Fibroblast of pulmonary artery (primary cell): ENCODE measurements around the gene DDX23.

Experiments
- DNase-seq: peaks from one replicate; pipeline ENCODE4 v3.0.0-alpha.2; 2010; ENCODE audit warnings: low read depth
- H3K4me3 ChIP-seq: replicated peaks from 2 replicates; pipeline ENCODE4 v1.5.1; 2011; ENCODE audit warnings: low read depth, mild to moderate bottlenecking, control low read depth, low read length, moderate library complexity
- CTCF ChIP-seq: IDR thresholded peaks from 2 replicates; pipeline ENCODE4 v1.5.1; 2011; ENCODE audit warnings: mild to moderate bottlenecking, control low read depth, low read length, inconsistent platforms; ENCODE audit errors: missing control alignments

DDX23 gene

DNA sequence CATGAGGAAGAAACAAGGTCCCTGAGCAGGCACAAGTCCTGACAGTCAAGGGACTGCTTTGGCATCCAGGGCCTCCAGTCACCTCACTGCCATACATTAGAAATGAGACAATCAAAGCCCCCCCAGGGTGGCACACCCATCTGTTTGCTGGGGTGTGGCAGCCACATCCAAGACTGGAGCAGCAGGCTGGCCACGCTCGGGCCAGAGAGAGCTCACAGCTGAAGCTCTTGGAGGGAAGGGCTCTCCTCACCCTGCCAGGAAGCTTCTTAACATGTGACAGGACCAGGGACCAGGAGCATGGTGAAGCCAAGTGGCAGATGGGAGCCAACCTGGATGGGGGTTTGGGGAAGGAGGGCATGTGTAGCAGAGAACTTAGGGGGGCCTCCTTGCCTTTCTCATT, 23.7 kb downstream of the DDX23 start:
- no peak overlapping the region for H3K4me3 ChIP-seq
- no peak for TF ChIP-seq CTCF
- DNase-seq = no peak

DNA sequence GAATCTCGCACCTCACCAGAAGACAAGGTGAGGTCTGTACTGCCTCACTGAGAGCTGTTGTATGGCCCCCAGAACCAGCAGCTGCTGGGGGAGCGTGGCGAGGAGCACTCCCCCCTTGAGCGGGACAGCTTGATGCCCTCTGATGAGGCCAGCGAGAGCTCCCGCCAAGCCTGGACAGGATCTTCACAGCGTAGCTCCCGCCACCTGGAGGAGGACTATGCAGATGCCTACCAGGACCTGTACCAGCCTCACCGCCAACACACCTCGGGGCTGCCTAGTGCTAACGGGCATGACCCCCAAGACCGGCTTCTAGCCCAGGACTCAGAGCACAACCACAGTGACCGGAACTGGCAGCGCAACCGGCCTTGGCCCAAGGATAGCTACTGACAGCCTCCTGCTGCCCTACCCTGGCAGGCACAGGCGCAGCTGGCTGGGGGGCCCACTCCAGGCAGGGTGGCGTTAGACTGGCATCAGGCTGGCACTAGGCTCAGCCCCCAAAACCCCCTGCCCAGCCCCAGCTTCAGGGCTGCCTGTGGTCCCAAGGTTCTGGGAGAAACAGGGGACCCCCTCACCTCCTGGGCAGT, 24.4 kb downstream of the DDX23 start:
- DNase-seq = no peak
- TF ChIP-seq CTCF = no peak
- H3K4me3 ChIP-seq = no peak overlapping the region

DNA sequence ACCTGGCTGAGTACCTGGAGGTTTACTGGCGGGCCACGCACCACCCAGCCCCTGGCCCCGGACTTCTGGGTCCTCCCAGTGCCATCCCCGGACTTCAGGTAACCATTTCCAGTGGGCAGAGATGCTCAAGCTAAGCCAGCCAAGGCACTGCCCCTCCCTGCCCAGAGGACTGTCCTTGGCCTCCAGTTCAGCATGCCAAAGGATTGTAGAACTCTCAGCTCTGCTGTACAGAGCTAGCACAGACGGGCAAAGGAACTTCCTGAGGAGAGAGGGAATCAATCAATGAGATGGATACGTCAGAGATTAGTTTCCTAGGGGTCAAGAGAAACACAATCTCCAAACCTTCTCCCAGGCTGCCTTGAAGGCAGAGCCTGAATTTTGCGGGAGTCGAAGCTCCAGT, 24.9 kb downstream of the DDX23 start:
- DNase-seq = no peak
- H3K4me3 ChIP-seq = no peak overlapping the region
- no peak for TF ChIP-seq CTCF

DNA sequence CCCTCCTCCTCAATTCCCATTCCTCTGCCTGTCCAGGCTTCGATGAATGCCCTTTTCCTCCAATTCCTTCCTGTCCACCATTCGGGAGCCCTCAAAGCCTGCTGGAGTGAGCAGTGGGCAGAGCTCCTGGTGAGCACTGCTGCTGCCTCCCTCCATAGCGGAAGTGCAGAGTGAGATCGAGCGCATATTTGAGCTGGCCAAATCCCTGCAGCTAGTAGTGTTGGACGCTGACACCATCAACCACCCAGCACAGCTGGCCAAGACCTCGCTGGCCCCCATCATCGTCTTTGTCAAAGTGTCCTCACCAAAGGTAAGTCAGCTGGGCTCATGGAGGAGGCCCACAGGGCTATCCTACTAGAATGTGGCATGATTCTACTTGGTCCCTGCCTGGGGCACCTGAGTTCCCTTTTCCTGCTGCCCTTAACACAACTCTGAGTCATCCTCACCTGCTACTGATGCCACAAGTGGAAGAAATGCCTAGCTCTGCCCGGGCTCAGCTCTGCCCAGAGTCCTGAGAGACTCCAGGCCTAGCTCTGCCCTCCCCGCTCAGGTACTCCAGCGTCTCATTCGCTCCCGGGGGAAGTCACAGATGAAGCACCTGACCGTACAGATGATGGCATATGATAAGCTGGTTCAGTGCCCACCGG, 25.6 kb downstream of the DDX23 start:
- TF ChIP-seq CTCF = no peak
- DNase-seq = no peak
- H3K4me3 ChIP-seq = no peak overlapping the region

- H3K4me3 ChIP-seq = no peak overlapping the region
- TF ChIP-seq CTCF = no peak
- DNase-seq = no peak
These were observed 27.1 kb downstream of the DDX23 start for GRCh38 chr12:48824905-48825304.

GRCh38 chr12:48824112-48824511, 27.9 kb downstream of the DDX23 start:
- no peak for DNase-seq
- H3K4me3 ChIP-seq = no peak overlapping the region
- TF ChIP-seq CTCF = no peak

- H3K4me3 ChIP-seq = no peak overlapping the region
- no peak for DNase-seq
- TF ChIP-seq CTCF = no peak
These were observed 28.7 kb downstream of the DDX23 start for GRCh38 chr12:48823281-48823680.
